ENCODE data around the gene PIGK. TPM values are rescaled to one million over a fixed set of nuclear protein-coding genes. Genes with fewer than 3 reads are reported as not detected.

The PIGK gene
- total RNA-seq, 2 experiments from 2014 or later, result 21.4 to 23.1 TPM

GRCh38 chr1:77096496-77097255, 122.6 kb downstream of the PIGK start:
- Mint-ChIP-seq H3K4me3 (no peak overlapping the region), H3K4me1 (no peaks in the 10 kb centered on the region), H3K36me3 (peaks cover 7% of the 10 kb centered on the region), H3K9me3 (peaks cover 3% of the 10 kb centered on the region), H3K27me3 (no peaks in the 10 kb centered on the region), H3K27ac (no peak overlapping the region)
- DNase-seq, result no peak

- no peak overlapping the region for H3K4me3 Mint-ChIP-seq
- no peak for DNase-seq
- no peak overlapping the region for H3K27ac Mint-ChIP-seq
- peaks cover 3% of the 10 kb centered on the region for H3K9me3 Mint-ChIP-seq
- H3K36me3 Mint-ChIP-seq, result peaks cover 11% of the 10 kb centered on the region
- no peaks in the 10 kb centered on the region for H3K27me3 Mint-ChIP-seq
- no peaks in the 10 kb centered on the region for H3K4me1 Mint-ChIP-seq
Measured at GRCh38 chr1:77095236-77095635, 124.0 kb downstream of the PIGK start.

- Mint-ChIP-seq H3K27me3 (no peaks in the 10 kb centered on the region), H3K4me3 (no peak overlapping the region), H3K9me3 (no peaks in the 10 kb centered on the region), H3K4me1 (no peaks in the 10 kb centered on the region), H3K27ac (no peak overlapping the region), H3K36me3 (peaks cover 8% of the 10 kb centered on the region)
- DNase-seq, result no peak
Measured at GRCh38 chr1:77089756-77090155, 129.5 kb downstream of the PIGK start.

- Mint-ChIP-seq H3K36me3 (peaks cover 7% of the 10 kb centered on the region), H3K9me3 (no peaks in the 10 kb centered on the region), H3K4me1 (no peaks in the 10 kb centered on the region), H3K27me3 (no peaks in the 10 kb centered on the region), H3K27ac (no peak overlapping the region), H3K4me3 (no peak overlapping the region)
- DNase-seq, result no peak
Measured at GRCh38 chr1:77085109-77085508, 134.1 kb downstream of the PIGK start.

- Mint-ChIP-seq H3K27ac (no peak overlapping the region), H3K27me3 (no peaks in the 10 kb centered on the region), H3K4me3 (no peak overlapping the region), H3K36me3 (peaks cover 7% of the 10 kb centered on the region), H3K4me1 (no peaks in the 10 kb centered on the region), H3K9me3 (no peaks in the 10 kb centered on the region)
- DNase-seq, result no peak
Measured at GRCh38 chr1:77084457-77084856, 134.8 kb downstream of the PIGK start.

GRCh38 chr1:77081834-77082233, 137.4 kb downstream of the PIGK start:
- Mint-ChIP-seq H3K27me3 (no peaks in the 10 kb centered on the region), H3K4me1 (no peaks in the 10 kb centered on the region), H3K36me3 (peaks cover 7% of the 10 kb centered on the region), H3K9me3 (no peaks in the 10 kb centered on the region), H3K4me3 (no peak overlapping the region), H3K27ac (no peak overlapping the region)
- DNase-seq, result no peak

GRCh38 chr1:77076759-77077158, 142.5 kb downstream of the PIGK start:
- Mint-ChIP-seq H3K27ac (no peak overlapping the region), H3K36me3 (no peaks in the 10 kb centered on the region), H3K4me3 (no peak overlapping the region), H3K27me3 (no peaks in the 10 kb centered on the region), H3K9me3 (no peaks in the 10 kb centered on the region), H3K4me1 (no peaks in the 10 kb centered on the region)
- DNase-seq, result no peak

- H3K9me3 Mint-ChIP-seq, result no peaks in the 10 kb centered on the region
- no peak overlapping the region for H3K27ac Mint-ChIP-seq
- H3K4me1 Mint-ChIP-seq, result no peaks in the 10 kb centered on the region
- H3K4me3 Mint-ChIP-seq, result no peak overlapping the region
- no peak for DNase-seq
- H3K27me3 Mint-ChIP-seq, result no peaks in the 10 kb centered on the region
- no peaks in the 10 kb centered on the region for H3K36me3 Mint-ChIP-seq
Measured at GRCh38 chr1:77068013-77068412, 151.2 kb downstream of the PIGK start.

- no peaks in the 10 kb centered on the region for H3K27me3 Mint-ChIP-seq
- H3K9me3 Mint-ChIP-seq, result no peaks in the 10 kb centered on the region
- H3K4me1 Mint-ChIP-seq, result no peaks in the 10 kb centered on the region
- no peak overlapping the region for H3K27ac Mint-ChIP-seq
- no peak for DNase-seq
- no peaks in the 10 kb centered on the region for H3K36me3 Mint-ChIP-seq
- H3K4me3 Mint-ChIP-seq, result no peak overlapping the region
Measured at GRCh38 chr1:77065693-77066342, 153.4 kb downstream of the PIGK start.

GRCh38 chr1:77064246-77064645, 155.0 kb downstream of the PIGK start:
- no peaks in the 10 kb centered on the region for H3K36me3 Mint-ChIP-seq
- no peak overlapping the region for H3K4me3 Mint-ChIP-seq
- H3K9me3 Mint-ChIP-seq, result no peaks in the 10 kb centered on the region
- no peak overlapping the region for H3K27ac Mint-ChIP-seq
- H3K4me1 Mint-ChIP-seq, result no peaks in the 10 kb centered on the region
- DNase-seq, result no peak
- H3K27me3 Mint-ChIP-seq, result peaks cover 7% of the 10 kb centered on the region

GRCh38 chr1:77063118-77063517, 156.1 kb downstream of the PIGK start:
- Mint-ChIP-seq H3K27ac (no peak overlapping the region), H3K27me3 (peaks cover 7% of the 10 kb centered on the region), H3K36me3 (no peaks in the 10 kb centered on the region), H3K4me1 (no peaks in the 10 kb centered on the region), H3K9me3 (no peaks in the 10 kb centered on the region), H3K4me3 (no peak overlapping the region)
- no peak for DNase-seq

- DNase-seq, result no peak
- Mint-ChIP-seq H3K4me3 (no peak overlapping the region), H3K36me3 (no peaks in the 10 kb centered on the region), H3K27me3 (peaks cover 7% of the 10 kb centered on the region), H3K4me1 (no peaks in the 10 kb centered on the region), H3K27ac (no peak overlapping the region), H3K9me3 (no peaks in the 10 kb centered on the region)
Measured at GRCh38 chr1:77061162-77061561, 158.1 kb downstream of the PIGK start.

- Mint-ChIP-seq H3K9me3 (no peaks in the 10 kb centered on the region), H3K27me3 (peaks cover 7% of the 10 kb centered on the region), H3K4me3 (no peak overlapping the region), H3K4me1 (no peaks in the 10 kb centered on the region), H3K36me3 (no peaks in the 10 kb centered on the region), H3K27ac (no peak overlapping the region)
- no peak for DNase-seq
Measured at GRCh38 chr1:77060000-77060399, 159.2 kb downstream of the PIGK start.

- Mint-ChIP-seq H3K27ac (no peak overlapping the region), H3K4me1 (no peaks in the 10 kb centered on the region), H3K4me3 (no peak overlapping the region), H3K27me3 (peaks cover 7% of the 10 kb centered on the region), H3K36me3 (no peaks in the 10 kb centered on the region), H3K9me3 (no peaks in the 10 kb centered on the region)
- DNase-seq, result no peak
Measured at GRCh38 chr1:77057994-77058585, 161.1 kb downstream of the PIGK start.

GRCh38 chr1:77056525-77056924, 162.7 kb downstream of the PIGK start:
- no peak overlapping the region for H3K4me3 Mint-ChIP-seq
- H3K9me3 Mint-ChIP-seq, result no peaks in the 10 kb centered on the region
- no peak for DNase-seq
- H3K27me3 Mint-ChIP-seq, result peaks cover 7% of the 10 kb centered on the region
- no peaks in the 10 kb centered on the region for H3K36me3 Mint-ChIP-seq
- H3K27ac Mint-ChIP-seq, result no peak overlapping the region
- no peaks in the 10 kb centered on the region for H3K4me1 Mint-ChIP-seq

GRCh38 chr1:77051425-77051824, 167.8 kb downstream of the PIGK start:
- H3K9me3 Mint-ChIP-seq, result no peaks in the 10 kb centered on the region
- H3K27ac Mint-ChIP-seq, result no peak overlapping the region
- peaks cover 19% of the 10 kb centered on the region for H3K4me1 Mint-ChIP-seq
- no peak for DNase-seq
- H3K4me3 Mint-ChIP-seq, result no peak overlapping the region
- H3K36me3 Mint-ChIP-seq, result no peaks in the 10 kb centered on the region
- no peaks in the 10 kb centered on the region for H3K27me3 Mint-ChIP-seq

Data from activated naive CD8-positive, alpha-beta T cell treated with anti-CD3 and anti-CD28 coated beads for 36 hours (primary cell).